Liver (tissue), 9 donors: ENCODE measurements around the gene ATP1A3. TPM values are rescaled to one million over a fixed set of nuclear protein-coding genes. Genes with fewer than 3 reads are reported as not detected.

ENCODE experiments used
- DNase-seq: peaks from one replicate; pipeline ENCODE4 v3.0.0-alpha.2; 2017; ENCODE audit warnings: low spot score
- H3K27ac ChIP-seq, 2 donors: one replicate each; pipeline ENCODE4 v1.7.0; 2013; ENCODE audit warnings: inconsistent platforms in 2 of 2, low read length in 2 of 2, control low read depth in 1 of 2, low read depth in 1 of 2, mild to moderate bottlenecking in 1 of 2
- H3K27me3 ChIP-seq, 4 donors: one replicate each; pipeline versions ENCODE4 v1.6.1 to v1.7.0; 2013; ENCODE audit warnings: low read length in 3 of 4, inconsistent platforms in 1 of 4, mild to moderate bottlenecking in 1 of 4, moderate library complexity in 1 of 4; ENCODE audit not compliant: control insufficient read depth in 4 of 4, insufficient read depth in 4 of 4
- H3K36me3 ChIP-seq, 4 donors: one replicate each; pipeline versions ENCODE4 v1.6.1 to v1.7.0; 2013; ENCODE audit warnings: low read length in 3 of 4, mild to moderate bottlenecking in 3 of 4, low read depth in 1 of 4, moderate library complexity in 1 of 4; ENCODE audit not compliant: control insufficient read depth in 4 of 4, insufficient read depth in 3 of 4
- H3K4me1 ChIP-seq, 4 donors: one replicate each; pipeline versions ENCODE4 v1.6.1 to v1.7.0; 2013; ENCODE audit warnings: low read length in 3 of 4, mild to moderate bottlenecking in 3 of 4, moderate library complexity in 1 of 4; ENCODE audit not compliant: control insufficient read depth in 4 of 4, insufficient read depth in 4 of 4
- H3K4me3 ChIP-seq, 3 donors: one replicate each; pipeline versions ENCODE4 v1.6.1 to v1.7.0; 2013; ENCODE audit warnings: low read length in 3 of 3, control low read depth in 1 of 3, low read depth in 1 of 3, mild to moderate bottlenecking in 1 of 3
- H3K9ac ChIP-seq, 2 donors: one replicate each; pipeline ENCODE4 v1.7.0; 2013; ENCODE audit warnings: low read length in 2 of 2, mild to moderate bottlenecking in 2 of 2, moderate library complexity in 2 of 2, control low read depth in 1 of 2, low read depth in 1 of 2
- H3K9me3 ChIP-seq, 4 donors: one replicate each; pipeline versions ENCODE4 v1.6.1 to v1.7.0; 2013; ENCODE audit warnings: low read length in 3 of 4; ENCODE audit not compliant: control insufficient read depth in 4 of 4
- EGR1 ChIP-seq, 2 donors: IDR thresholded peaks; 2 replicates each; pipeline ENCODE4 v1.6.1; 2016 to 2018; ENCODE audit warnings: antibody characterized with exemption in 2 of 2, low read depth in 2 of 2
- FOXA1 ChIP-seq: IDR thresholded peaks from 2 replicates; pipeline ENCODE4 v1.6.1; 2016; ENCODE audit warnings: antibody characterized with exemption
- FOXA2 ChIP-seq: IDR thresholded peaks from 2 replicates; pipeline ENCODE4 v1.6.1; 2016; ENCODE audit warnings: antibody characterized with exemption
- GABPA ChIP-seq, 2 donors: IDR thresholded peaks in 1 of 2; conservative IDR thresholded peaks in 1 of 2; 2 replicates each; pipeline ENCODE4 v1.6.1; 2016; ENCODE audit warnings: antibody characterized with exemption in 2 of 2, mild to moderate bottlenecking in 1 of 2, moderate library complexity in 1 of 2
- HNF4A ChIP-seq, 2 donors: conservative IDR thresholded peaks; 2 replicates each; pipeline ENCODE4 v1.6.1; 2016; ENCODE audit warnings: antibody characterized with exemption in 2 of 2, mild to moderate bottlenecking in 2 of 2
- HNF4G ChIP-seq: IDR thresholded peaks from 2 replicates; pipeline ENCODE4 v1.6.1; 2016; ENCODE audit warnings: antibody characterized with exemption
- JUND ChIP-seq, 2 donors: IDR thresholded peaks; 2 replicates each; pipeline ENCODE4 v1.6.1; 2016; ENCODE audit warnings: antibody characterized with exemption in 2 of 2
- NR2F2 ChIP-seq: IDR thresholded peaks from 2 replicates; pipeline ENCODE4 v1.6.1; 2016; ENCODE audit warnings: antibody characterized with exemption
- RAD21 ChIP-seq, 2 donors: IDR thresholded peaks; 2 replicates each; pipeline ENCODE4 v1.6.1; 2016; ENCODE audit warnings: antibody characterized with exemption in 2 of 2, mild to moderate bottlenecking in 2 of 2
- RXRA ChIP-seq, 2 donors: IDR thresholded peaks; 2 replicates each; pipeline ENCODE4 v1.6.1; 2017 to 2018; ENCODE audit warnings: antibody characterized with exemption in 2 of 2, mild to moderate bottlenecking in 1 of 2
- SP1 ChIP-seq: IDR thresholded peaks from 2 replicates; pipeline ENCODE4 v1.6.1; 2018; ENCODE audit warnings: antibody characterized with exemption, mild to moderate bottlenecking
- TAF1 ChIP-seq: conservative IDR thresholded peaks from 2 replicates; pipeline ENCODE4 v1.6.1; 2016; ENCODE audit warnings: antibody characterized with exemption, mild to moderate bottlenecking
- YY1 ChIP-seq: IDR thresholded peaks from 2 replicates; pipeline ENCODE4 v1.6.1; 2016; ENCODE audit warnings: antibody characterized with exemption, mild to moderate bottlenecking
- ZBTB33 ChIP-seq: IDR thresholded peaks from 2 replicates; pipeline ENCODE4 v1.6.1; 2016; ENCODE audit warnings: antibody characterized with exemption
- WGBS: extraction: QIAGEN DNeasy Blood & Tissue Kit; methylation state at CpG from one replicate; pipeline ENCODE4 v1.1.7; 2013; 5-methylcytosine and 5-hydroxymethylcytosine counted together
- polyA plus RNA-seq, 2 donors: library from polyadenylated mRNA; stranded (reverse) in 1 of 2; unstranded in 1 of 2; fragments of 200-250 nt in 1 of 2; fragments of >200 nt in 1 of 2; fragmentation: Nextera tagmentation in 1 of 2; extraction: Ambion mirVana in 1 of 2; gene quantifications; one replicate each; pipeline versions ENCODE4 v1.2.1 to v1.2.3, GENCODE V29; 2013 to 2015
- total RNA-seq, 2 donors: library from RNA; depleted of rRNA; stranded (reverse); fragments of >200 nt; gene quantifications; one replicate each; pipeline ENCODE4 v1.2.3, GENCODE V29; 2014
- TF ChIP-seq, protein P1 (sequence below): IDR thresholded peaks from 2 replicates; pipeline ENCODE4 v1.6.1; 2016; ENCODE audit warnings: antibody characterized with exemption
- TF ChIP-seq, protein P2 (sequence below): IDR thresholded peaks from 2 replicates; pipeline ENCODE4 v1.6.1; 2016; ENCODE audit warnings: antibody characterized with exemption, mild to moderate bottlenecking
- TF ChIP-seq, protein P3 (sequence below): fragments of 150-350 bp; IDR thresholded peaks from 2 replicates; pipeline ENCODE4 v1.5.1; 2017; ENCODE audit warnings: improper control_type of control experiment, low read depth, low read length; ENCODE audit not compliant: missing input control
- TF ChIP-seq, protein P4 (sequence below): IDR thresholded peaks from 2 replicates; pipeline ENCODE4 v1.6.1; 2016; ENCODE audit warnings: antibody characterized with exemption
- donor health status: healthy.
- donor health status: healthy.
- donor health status: healthy.
- donor health status: healthy.
- donor health status: healthy.

Gene ATP1A3
- total RNA-seq (under 1 TPM; 0.08 to 0.09 TPM), polyA plus RNA-seq (under 1 TPM in 1 of 2 donors, not detected in 1; 0.05 TPM)

DNA sequence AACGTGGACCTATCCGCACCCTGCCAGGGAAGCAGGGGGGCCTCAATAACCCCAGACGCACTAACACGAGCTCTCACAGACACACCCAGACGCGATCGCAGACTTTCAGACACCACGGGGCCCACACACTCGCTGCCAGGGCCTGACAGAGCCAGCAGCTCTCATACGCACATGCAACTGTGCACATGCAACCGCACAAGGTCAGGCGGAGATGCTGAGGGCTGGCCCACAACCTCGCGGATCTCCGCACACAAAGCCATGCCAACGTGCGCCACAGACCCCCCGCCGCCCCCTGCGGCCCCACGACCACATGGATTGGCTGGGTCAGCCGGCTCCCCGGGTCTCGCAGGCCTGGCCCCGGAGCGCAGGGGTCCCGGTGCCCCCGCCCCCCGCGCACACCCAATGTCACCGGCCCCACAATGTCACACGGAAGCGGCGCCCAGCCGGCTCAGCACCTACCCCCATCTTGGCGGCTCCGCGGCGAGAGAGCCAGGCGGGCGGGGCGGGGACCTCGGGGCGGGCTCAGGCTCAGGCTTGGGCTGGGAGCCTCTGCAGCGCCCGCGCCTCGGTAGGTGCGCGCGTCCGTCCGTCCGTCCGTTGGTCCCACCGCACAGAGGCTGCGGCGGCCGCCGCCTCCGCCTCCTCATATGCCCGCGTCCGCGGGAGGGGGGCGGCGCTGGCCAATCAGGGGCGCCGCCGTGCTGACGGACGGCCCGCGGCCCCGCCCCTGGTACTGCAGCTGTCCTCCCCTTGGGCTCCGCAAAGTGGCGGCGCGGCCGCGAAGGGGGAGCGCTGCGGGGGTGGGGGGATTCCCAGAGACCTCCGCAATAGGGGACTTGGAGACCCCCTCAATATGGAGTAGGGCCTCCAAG is at the start of gene ATP1A3:
TSS of gene ATP1A3 (minus strand) at position 619 of the 872 bp plus-strand sequence. CDS start at position 465, 154 bp downstream.
- peak within 1 kb of the TSS in 1 of 3 donors; percentile 43 for H3K4me3 ChIP-seq
- no peak within 1 kb of the TSS for H3K9ac ChIP-seq
- WGBS: 2% methylated on average over 84 of the region's 84 CpGs
- H3K27ac ChIP-seq: no peak within 1 kb of the TSS
- TF ChIP-seq JUND (IDR thresholded peaks at IDR 0.05) (no peak), HNF4G (no peak), GABPA (IDR thresholded peaks at IDR 0.05 in 1 of 2, conservative IDR thresholded peaks at IDR 0.05 in 1 of 2) (no peak), FOXA2 (no peak), YY1 (no peak), EGR1 (IDR thresholded peaks at IDR 0.05; ENCODE audit: low read depth in 2 of 2) (no peak), RAD21 (IDR thresholded peaks at IDR 0.05) (no peak), SP1 (no peak), HNF4A (conservative IDR thresholded peaks at IDR 0.05) (no peak), FOXA1 (no peak), TAF1 (no peak), ZBTB33 (no peak), RXRA (IDR thresholded peaks at IDR 0.05) (no peak), NR2F2 (no peak)
- TF ChIP-seq, protein P1, sequence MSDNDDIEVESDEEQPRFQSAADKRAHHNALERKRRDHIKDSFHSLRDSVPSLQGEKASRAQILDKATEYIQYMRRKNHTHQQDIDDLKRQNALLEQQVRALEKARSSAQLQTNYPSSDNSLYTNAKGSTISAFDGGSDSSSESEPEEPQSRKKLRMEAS: no peak
- TF ChIP-seq, protein P2, sequence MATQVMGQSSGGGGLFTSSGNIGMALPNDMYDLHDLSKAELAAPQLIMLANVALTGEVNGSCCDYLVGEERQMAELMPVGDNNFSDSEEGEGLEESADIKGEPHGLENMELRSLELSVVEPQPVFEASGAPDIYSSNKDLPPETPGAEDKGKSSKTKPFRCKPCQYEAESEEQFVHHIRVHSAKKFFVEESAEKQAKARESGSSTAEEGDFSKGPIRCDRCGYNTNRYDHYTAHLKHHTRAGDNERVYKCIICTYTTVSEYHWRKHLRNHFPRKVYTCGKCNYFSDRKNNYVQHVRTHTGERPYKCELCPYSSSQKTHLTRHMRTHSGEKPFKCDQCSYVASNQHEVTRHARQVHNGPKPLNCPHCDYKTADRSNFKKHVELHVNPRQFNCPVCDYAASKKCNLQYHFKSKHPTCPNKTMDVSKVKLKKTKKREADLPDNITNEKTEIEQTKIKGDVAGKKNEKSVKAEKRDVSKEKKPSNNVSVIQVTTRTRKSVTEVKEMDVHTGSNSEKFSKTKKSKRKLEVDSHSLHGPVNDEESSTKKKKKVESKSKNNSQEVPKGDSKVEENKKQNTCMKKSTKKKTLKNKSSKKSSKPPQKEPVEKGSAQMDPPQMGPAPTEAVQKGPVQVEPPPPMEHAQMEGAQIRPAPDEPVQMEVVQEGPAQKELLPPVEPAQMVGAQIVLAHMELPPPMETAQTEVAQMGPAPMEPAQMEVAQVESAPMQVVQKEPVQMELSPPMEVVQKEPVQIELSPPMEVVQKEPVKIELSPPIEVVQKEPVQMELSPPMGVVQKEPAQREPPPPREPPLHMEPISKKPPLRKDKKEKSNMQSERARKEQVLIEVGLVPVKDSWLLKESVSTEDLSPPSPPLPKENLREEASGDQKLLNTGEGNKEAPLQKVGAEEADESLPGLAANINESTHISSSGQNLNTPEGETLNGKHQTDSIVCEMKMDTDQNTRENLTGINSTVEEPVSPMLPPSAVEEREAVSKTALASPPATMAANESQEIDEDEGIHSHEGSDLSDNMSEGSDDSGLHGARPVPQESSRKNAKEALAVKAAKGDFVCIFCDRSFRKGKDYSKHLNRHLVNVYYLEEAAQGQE: no peak
- TF ChIP-seq, protein P3, sequence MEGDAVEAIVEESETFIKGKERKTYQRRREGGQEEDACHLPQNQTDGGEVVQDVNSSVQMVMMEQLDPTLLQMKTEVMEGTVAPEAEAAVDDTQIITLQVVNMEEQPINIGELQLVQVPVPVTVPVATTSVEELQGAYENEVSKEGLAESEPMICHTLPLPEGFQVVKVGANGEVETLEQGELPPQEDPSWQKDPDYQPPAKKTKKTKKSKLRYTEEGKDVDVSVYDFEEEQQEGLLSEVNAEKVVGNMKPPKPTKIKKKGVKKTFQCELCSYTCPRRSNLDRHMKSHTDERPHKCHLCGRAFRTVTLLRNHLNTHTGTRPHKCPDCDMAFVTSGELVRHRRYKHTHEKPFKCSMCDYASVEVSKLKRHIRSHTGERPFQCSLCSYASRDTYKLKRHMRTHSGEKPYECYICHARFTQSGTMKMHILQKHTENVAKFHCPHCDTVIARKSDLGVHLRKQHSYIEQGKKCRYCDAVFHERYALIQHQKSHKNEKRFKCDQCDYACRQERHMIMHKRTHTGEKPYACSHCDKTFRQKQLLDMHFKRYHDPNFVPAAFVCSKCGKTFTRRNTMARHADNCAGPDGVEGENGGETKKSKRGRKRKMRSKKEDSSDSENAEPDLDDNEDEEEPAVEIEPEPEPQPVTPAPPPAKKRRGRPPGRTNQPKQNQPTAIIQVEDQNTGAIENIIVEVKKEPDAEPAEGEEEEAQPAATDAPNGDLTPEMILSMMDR: no peak
- TF ChIP-seq, protein P4, sequence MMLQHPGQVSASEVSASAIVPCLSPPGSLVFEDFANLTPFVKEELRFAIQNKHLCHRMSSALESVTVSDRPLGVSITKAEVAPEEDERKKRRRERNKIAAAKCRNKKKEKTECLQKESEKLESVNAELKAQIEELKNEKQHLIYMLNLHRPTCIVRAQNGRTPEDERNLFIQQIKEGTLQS: no peak
- peaks cover 4 to 11% (median 5%) of the 10 kb centered on the region in 4 donors for H3K27me3 ChIP-seq
- no peaks in the 10 kb centered on the region for H3K36me3 ChIP-seq
- no peaks in the 10 kb centered on the region for H3K9me3 ChIP-seq
- DNase-seq: no peak
- peaks cover 0 to 6% (median 3%) of the 10 kb centered on the region in 4 donors for H3K4me1 ChIP-seq
